IgD-negative memory B cell (primary cell): Measurements from ENCODE around the gene EMC8. TPM values are rescaled to one million over a fixed set of nuclear protein-coding genes. Genes with fewer than 3 reads are reported as not detected.
"Not testable (repeated sequence)": the region's sequence is repeated elsewhere in the genome, so short reads cannot be mapped to it uniquely, and the experiment has no call there.

Experiments
- H3K27ac Mint-ChIP-seq, 3 donors: one replicate each; pipeline ENCODE4 v1.8.0; 2020 to 2022; ENCODE audit warnings: mild to moderate bottlenecking in 3 of 3, mixed read lengths in 3 of 3, moderate library complexity in 1 of 3
- H3K27me3 Mint-ChIP-seq: one replicate; pipeline ENCODE4 v1.8.0; 2021; ENCODE audit warnings: mixed read lengths
- H3K36me3 Mint-ChIP-seq: one replicate; pipeline ENCODE4 v1.8.0; 2020; ENCODE audit warnings: mild to moderate bottlenecking, mixed read lengths
- H3K4me1 Mint-ChIP-seq, 3 donors: one replicate each; pipeline ENCODE4 v1.8.0; 2020 to 2022; ENCODE audit warnings: mixed read lengths in 3 of 3, mild to moderate bottlenecking in 1 of 3
- H3K4me3 Mint-ChIP-seq, 4 donors: one replicate each; pipeline ENCODE4 v1.8.0; 2020 to 2022; ENCODE audit warnings: mild to moderate bottlenecking in 4 of 4, mixed read lengths in 4 of 4, moderate library complexity in 3 of 4
- H3K9me3 Mint-ChIP-seq, 3 donors: one replicate each; pipeline ENCODE4 v1.8.0; 2020 to 2021; ENCODE audit warnings: mixed read lengths in 3 of 3, mild to moderate bottlenecking in 1 of 3
- polyA plus RNA-seq: library from polyadenylated mRNA; unstranded; fragments of 300-500 nt; fragmentation: Illumina TruSeq; gene quantifications from one replicate; pipeline ENCODE4 v1.2.3, GENCODE V29; 2021

EMC8 gene
- polyA plus RNA-seq, 1 donor from 2014 or later: 28.3 TPM

- Mint-ChIP-seq H3K4me1 (peaks cover 31 to 43% (median 42%) of the 10 kb centered on the region in 3 donors), H3K9me3 (peaks cover 0 to 5% (median 0%) of the 10 kb centered on the region in 3 donors), H3K27me3 (peaks cover 4% of the 10 kb centered on the region)
Measured at GRCh38 chr16:85828166-85828565, 28.8 kb upstream of the EMC8 start.

GRCh38 chr16:85826686-85827247 lies 27.4 kb upstream of the EMC8 start:
- peaks cover 2% of the 10 kb centered on the region for H3K36me3 Mint-ChIP-seq
- H3K4me1 Mint-ChIP-seq: peaks cover 21 to 36% (median 33%) of the 10 kb centered on the region in 3 donors
- H3K27ac Mint-ChIP-seq: peak overlapping the region in 1 of 3 donors; percentile 25
- peaks cover 0 to 5% (median 0%) of the 10 kb centered on the region in 3 donors for H3K9me3 Mint-ChIP-seq
- H3K4me3 Mint-ChIP-seq: peak overlapping the region in 1 of 4 donors; percentile 30
- peaks cover 1% of the 10 kb centered on the region for H3K27me3 Mint-ChIP-seq

More at GRCh38 chr16:85828166-85828565, 28.8 kb upstream of the EMC8 start:
- no peak overlapping the region for H3K4me3 Mint-ChIP-seq
- no peak overlapping the region for H3K27ac Mint-ChIP-seq
- H3K36me3 Mint-ChIP-seq: peaks cover 2% of the 10 kb centered on the region

- peaks cover 22 to 33% (median 30%) of the 10 kb centered on the region in 3 donors for H3K4me1 Mint-ChIP-seq
- H3K9me3 Mint-ChIP-seq: peaks cover 0 to 4% (median 0%) of the 10 kb centered on the region in 3 donors
- H3K27ac Mint-ChIP-seq: peak overlapping the region in 1 of 3 donors; percentile 44
- no peaks in the 10 kb centered on the region for H3K27me3 Mint-ChIP-seq
- H3K36me3 Mint-ChIP-seq: no peaks in the 10 kb centered on the region
- H3K4me3 Mint-ChIP-seq: no peak overlapping the region
Measured at GRCh38 chr16:85825326-85825725, 26.0 kb upstream of the EMC8 start.

GRCh38 chr16:85824161-85825135 lies 25.1 kb upstream of the EMC8 start:
- H3K27ac Mint-ChIP-seq: peak overlapping the region in 1 of 3 donors; percentile 44
- H3K4me1 Mint-ChIP-seq: peaks cover 18 to 28% (median 26%) of the 10 kb centered on the region in 3 donors
- H3K36me3 Mint-ChIP-seq: no peaks in the 10 kb centered on the region
- no peak overlapping the region for H3K4me3 Mint-ChIP-seq
- H3K27me3 Mint-ChIP-seq: no peaks in the 10 kb centered on the region
- peaks cover 0 to 4% (median 0%) of the 10 kb centered on the region in 3 donors for H3K9me3 Mint-ChIP-seq

GRCh38 chr16:85823328-85823920 lies 24.1 kb upstream of the EMC8 start:
- Mint-ChIP-seq H3K9me3 (no peaks in the 10 kb centered on the region), H3K4me3 (no peak overlapping the region), H3K27me3 (no peaks in the 10 kb centered on the region), H3K36me3 (no peaks in the 10 kb centered on the region), H3K27ac (no peak overlapping the region), H3K4me1 (peaks cover 13 to 25% (median 20%) of the 10 kb centered on the region in 3 donors)

DNA sequence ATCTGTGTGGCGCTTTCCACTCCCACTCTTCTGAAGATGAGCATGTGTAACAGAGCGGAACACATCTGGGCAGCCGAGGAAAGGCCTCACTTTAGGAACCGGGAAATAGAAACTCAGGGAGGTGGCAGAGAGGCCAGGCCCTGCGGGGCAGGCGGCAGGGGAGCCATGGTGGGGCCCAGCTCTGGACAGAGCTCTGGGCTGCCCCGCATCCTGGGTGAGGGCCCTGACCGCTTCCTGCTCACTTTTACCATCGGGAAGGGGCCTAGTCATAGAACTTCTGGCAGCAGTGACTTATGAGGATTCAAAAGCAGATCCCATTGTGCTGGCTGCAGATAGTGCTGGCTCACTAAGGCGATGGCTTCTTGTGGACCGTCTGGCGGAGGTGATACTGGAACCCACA lies 22.8 kb upstream of the EMC8 start:
- Mint-ChIP-seq H3K36me3 (no peaks in the 10 kb centered on the region), H3K27me3 (no peaks in the 10 kb centered on the region), H3K9me3 (no peaks in the 10 kb centered on the region), H3K4me1 (peaks cover 13 to 25% (median 20%) of the 10 kb centered on the region in 3 donors), H3K27ac (peak overlapping the region in 1 of 3 donors; percentile 39), H3K4me3 (peak overlapping the region in 1 of 4 donors; percentile 66)

DNA sequence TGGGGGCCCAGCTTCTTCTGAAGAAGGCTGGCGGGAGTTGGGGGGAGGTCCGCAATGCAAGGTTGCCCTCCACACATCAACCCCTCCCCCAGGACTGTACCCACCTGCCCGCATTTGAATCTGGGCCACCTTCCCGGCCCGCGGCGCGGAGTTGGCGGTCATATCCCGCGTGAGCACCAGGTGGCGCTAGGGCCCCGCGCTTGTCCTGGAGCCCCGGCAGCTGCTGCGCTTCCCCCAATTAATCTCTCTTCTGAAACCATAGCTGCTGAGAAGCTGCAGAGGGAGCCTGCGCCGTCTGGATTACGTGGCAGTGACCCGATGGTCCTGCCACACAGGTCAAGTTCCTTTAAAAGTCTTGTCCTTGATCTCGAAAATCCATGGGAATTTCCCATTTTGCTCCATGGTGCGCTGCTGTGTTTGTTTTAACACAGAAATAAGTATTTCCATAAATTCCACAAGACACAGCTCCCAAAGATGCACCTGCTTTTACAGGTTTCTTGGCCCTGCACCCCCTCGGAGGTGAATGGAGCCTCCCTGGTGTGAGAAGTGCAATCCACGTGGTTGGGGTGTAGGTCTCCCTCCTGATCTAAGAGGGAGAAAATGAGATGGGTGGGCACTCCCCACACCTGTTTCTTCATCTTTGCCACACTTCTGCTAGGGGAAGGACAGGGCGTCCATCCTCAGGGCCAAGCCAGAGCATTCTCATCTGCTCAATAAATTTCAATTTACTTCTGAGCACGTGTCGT lies 22.2 kb upstream of the EMC8 start:
- peak overlapping the region in 1 of 3 donors; percentile 39 for H3K27ac Mint-ChIP-seq
- H3K27me3 Mint-ChIP-seq: no peaks in the 10 kb centered on the region
- no peaks in the 10 kb centered on the region for H3K9me3 Mint-ChIP-seq
- peaks cover 9 to 21% (median 14%) of the 10 kb centered on the region in 3 donors for H3K4me1 Mint-ChIP-seq
- H3K4me3 Mint-ChIP-seq: peak overlapping the region in 2 of 4 donors; percentile 18 to 66
- H3K36me3 Mint-ChIP-seq: no peaks in the 10 kb centered on the region

GRCh38 chr16:85820604-85821372 lies 21.4 kb upstream of the EMC8 start:
- peaks cover 8 to 17% (median 14%) of the 10 kb centered on the region in 3 donors for H3K4me1 Mint-ChIP-seq
- H3K9me3 Mint-ChIP-seq: no peaks in the 10 kb centered on the region
- peak overlapping the region in 1 of 4 donors; percentile 18 for H3K4me3 Mint-ChIP-seq
- no peaks in the 10 kb centered on the region for H3K27me3 Mint-ChIP-seq
- peak overlapping the region in 2 of 3 donors; percentile 39 to 53 for H3K27ac Mint-ChIP-seq
- no peaks in the 10 kb centered on the region for H3K36me3 Mint-ChIP-seq

GRCh38 chr16:85819771-85820170 lies 20.4 kb upstream of the EMC8 start:
- Mint-ChIP-seq H3K9me3 (no peaks in the 10 kb centered on the region), H3K36me3 (no peaks in the 10 kb centered on the region), H3K27ac (peak overlapping the region in 2 of 3 donors; percentile 18 to 29), H3K27me3 (no peaks in the 10 kb centered on the region), H3K4me3 (no peak overlapping the region), H3K4me1 (peaks cover 6 to 17% (median 14%) of the 10 kb centered on the region in 3 donors)

DNA sequence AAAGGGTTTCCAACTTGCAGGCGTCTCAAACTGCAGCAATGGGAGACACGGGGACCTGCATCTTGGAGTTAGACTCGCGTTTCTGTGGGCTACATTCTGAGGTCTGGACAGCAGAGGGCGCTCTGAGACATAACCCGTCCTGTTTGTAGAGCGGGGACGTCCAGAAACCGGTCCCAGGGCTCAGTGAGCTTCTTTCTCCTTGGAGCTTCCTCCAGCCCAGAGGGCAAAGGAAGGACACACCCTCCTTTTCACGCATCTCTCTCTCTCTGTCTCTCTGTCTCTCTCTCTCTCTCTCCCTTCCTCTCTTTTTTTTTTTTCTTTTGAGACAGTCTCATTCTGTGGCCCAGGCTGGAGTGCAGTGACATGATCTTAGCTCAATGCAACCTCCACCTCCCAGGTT lies 19.9 kb upstream of the EMC8 start:
- Mint-ChIP-seq H3K36me3 (no peaks in the 10 kb centered on the region), H3K9me3 (no peaks in the 10 kb centered on the region), H3K27ac (peak overlapping the region in 2 of 3 donors; percentile 17 to 29), H3K4me3 (peak overlapping the region in 1 of 4 donors; percentile 70), H3K27me3 (peaks cover 2% of the 10 kb centered on the region), H3K4me1 (peaks cover 6 to 16% (median 14%) of the 10 kb centered on the region in 3 donors)

GRCh38 chr16:85817195-85817594 lies 17.9 kb upstream of the EMC8 start:
- H3K9me3 Mint-ChIP-seq, H3K4me3 Mint-ChIP-seq, H3K36me3 Mint-ChIP-seq, H3K27me3 Mint-ChIP-seq, H3K27ac Mint-ChIP-seq: not testable (repeated sequence)
- peaks cover 6 to 16% (median 14%) of the 10 kb centered on the region in 3 donors for H3K4me1 Mint-ChIP-seq

GRCh38 chr16:85816159-85816558 lies 16.8 kb upstream of the EMC8 start:
- Mint-ChIP-seq H3K27ac (no peak overlapping the region), H3K27me3 (peaks cover 10% of the 10 kb centered on the region), H3K4me3 (no peak overlapping the region)

DNA sequence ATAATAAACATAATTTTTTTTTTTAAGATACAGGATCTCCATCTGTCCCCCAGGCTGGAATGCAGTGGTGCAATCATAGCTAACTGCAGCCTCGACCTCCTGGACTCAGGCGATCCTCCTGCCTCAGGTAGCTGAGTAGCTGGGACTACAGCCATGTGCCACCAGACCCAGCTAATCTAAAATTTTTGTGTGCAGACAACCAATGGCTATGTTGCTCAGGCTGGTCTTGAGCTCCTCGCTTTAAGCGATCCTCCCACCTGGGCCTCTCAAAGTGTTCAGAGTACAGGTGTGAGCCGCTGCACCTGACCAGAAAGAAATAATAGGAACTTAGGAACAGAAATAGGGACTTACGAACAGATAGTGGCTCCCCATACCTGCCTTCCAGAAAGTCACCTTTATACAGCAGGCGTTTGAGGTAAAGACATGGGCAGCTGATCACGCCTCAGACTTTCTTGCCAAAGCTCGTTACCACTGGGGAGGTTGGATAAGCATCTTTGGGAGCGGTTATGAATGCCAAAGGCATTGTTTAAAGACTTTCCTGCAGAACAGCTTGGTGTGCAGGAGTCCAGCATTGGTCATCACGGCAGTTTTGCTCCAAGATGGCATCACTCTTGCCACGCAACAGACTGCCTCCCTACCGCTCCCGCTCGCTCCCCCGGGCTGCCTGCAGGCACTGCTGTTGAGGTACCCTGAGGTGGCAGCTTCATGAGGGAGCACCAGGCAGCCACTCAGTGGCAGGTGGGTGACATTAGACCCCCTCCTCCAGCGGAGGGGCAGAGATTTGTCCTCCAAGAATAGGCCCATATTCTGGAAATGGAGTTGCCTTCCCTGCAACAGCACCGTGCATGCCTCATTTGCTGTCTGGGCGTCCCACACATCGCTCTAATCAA lies 13.7 kb upstream of the EMC8 start:
- H3K36me3 Mint-ChIP-seq: no peaks in the 10 kb centered on the region
- H3K4me3 Mint-ChIP-seq: no peak overlapping the region
- H3K4me1 Mint-ChIP-seq: peaks cover 1 to 3% (median 1%) of the 10 kb centered on the region in 3 donors
- H3K27me3 Mint-ChIP-seq: peaks cover 10% of the 10 kb centered on the region
- no peaks in the 10 kb centered on the region for H3K9me3 Mint-ChIP-seq
- no peak overlapping the region for H3K27ac Mint-ChIP-seq

More at GRCh38 chr16:85816159-85816558, 16.8 kb upstream of the EMC8 start:
- Mint-ChIP-seq H3K4me1 (peaks cover 6 to 10% (median 9%) of the 10 kb centered on the region in 3 donors), H3K9me3 (no peaks in the 10 kb centered on the region), H3K36me3 (no peaks in the 10 kb centered on the region)
